Panc1 (cell line): Measurements from ENCODE around the gene EVX2. TPM values are rescaled to one million over a fixed set of nuclear protein-coding genes. Genes with fewer than 3 reads are reported as not detected.

ENCODE experiments used
- ATAC-seq: fragments of 200-7000 bp; cut with Tn5 transposase; 2 replicates; pipeline ENCODE4 v1.9.1; 2020; ENCODE audit warnings: mild to moderate bottlenecking, moderate library complexity
- BruUV-seq: library from RNA; stranded (reverse); fragments of 400-500 nt; replicated peaks from 2 replicates; lab custom pipeline; 2021; lab: Mats Ljungman, UMichigan
- CTCF ChIA-PET: fragments of 300-600 bp; sonication (Branson Sonifier 250); formaldehyde crosslinking; loops from one replicate; lab custom pipeline; 2022; ENCODE audit warnings: antibody characterized with exemption; lab: Charles Lee
- POLR2A ChIA-PET: fragments of 300-600 bp; sonication (Branson Sonifier 250); formaldehyde crosslinking; loops from one replicate; lab custom pipeline; 2022; ENCODE audit warnings: antibody characterized with exemption; lab: Charles Lee
- DNase-seq: peaks from one replicate; pipeline ENCODE4 v3.0.0-alpha.2; 2010; ENCODE audit warnings: low read depth, low spot score
- H3K27ac ChIP-seq: 2 replicates; pipeline ENCODE4 v1.5.1; 2011; ENCODE audit warnings: mild to moderate bottlenecking, low read length, inconsistent platforms
- H3K27me3 ChIP-seq: fragments of 200-500 bp; sonication (Bioruptor generic); 2 replicates; pipeline ENCODE4 v1.6.0; 2014; ENCODE audit warnings: low read length, inconsistent platforms; ENCODE audit not compliant: control insufficient read depth, insufficient read depth
- H3K36me3 ChIP-seq: fragments of 200-500 bp; sonication (Bioruptor generic); 2 replicates; pipeline ENCODE4 v1.5.1; 2014; ENCODE audit warnings: inconsistent platforms, mild to moderate bottlenecking, low read length, moderate library complexity; ENCODE audit not compliant: control insufficient read depth, insufficient read depth
- H3K4me1 ChIP-seq: 2 replicates; pipeline ENCODE4 v1.5.1; 2011; ENCODE audit warnings: inconsistent platforms, mild to moderate bottlenecking, low read length, moderate library complexity; ENCODE audit not compliant: control insufficient read depth, insufficient read depth
- H3K4me3 ChIP-seq, 2 experiments: 2 replicates each; pipeline ENCODE4 v1.5.1; 2011 to 2012; ENCODE audit warnings: low read depth in 2 of 2, low read length in 2 of 2, mild to moderate bottlenecking in 2 of 2, inconsistent platforms in 1 of 2, moderate library complexity in 1 of 2
- H3K9me3 ChIP-seq: fragments of 200-500 bp; sonication (Bioruptor generic); 2 replicates; pipeline ENCODE4 v1.5.1; 2014; ENCODE audit warnings: low read depth, mild to moderate bottlenecking, inconsistent platforms, low read length, moderate library complexity; ENCODE audit not compliant: control insufficient read depth, insufficient read depth
- CTCF ChIP-seq: fragments of 450-650 bp; IDR thresholded peaks from 2 replicates; pipeline ENCODE4 v1.5.1; 2017; ENCODE audit warnings: mild to moderate bottlenecking
- POLR2AphosphoS5 ChIP-seq: IDR thresholded peaks from 2 replicates; pipeline ENCODE4 v1.6.1; 2012; ENCODE audit warnings: mild to moderate bottlenecking, low read depth, low read length, moderate library complexity
- REST ChIP-seq, 2 experiments: IDR thresholded peaks; 2 replicates each; pipeline ENCODE4 v1.6.1; 2011 to 2012; ENCODE audit warnings: low read depth in 2 of 2, control low read depth in 1 of 2, low read length in 1 of 2, mild to moderate bottlenecking in 1 of 2, moderate library complexity in 1 of 2; ENCODE audit not compliant: insufficient read depth in 1 of 2
- SIN3A ChIP-seq: IDR thresholded peaks from 2 replicates; pipeline ENCODE4 v1.6.1; 2012; ENCODE audit warnings: low read depth, mild to moderate bottlenecking, low read length, moderate library complexity, borderline replicate concordance; ENCODE audit not compliant: insufficient read depth
- TCF7L2 ChIP-seq: IDR thresholded peaks from 2 replicates; pipeline ENCODE4 v1.6.1; 2011; ENCODE audit warnings: mild to moderate bottlenecking, low read depth, low read length, inconsistent platforms
- in situ Hi-C: cut with HindIII; loops from 2 replicates; pipeline ENCODE4 v1.10.0; 2016; ENCODE audit warnings: low sequenced_read_pairs, low pct_unique_long_range_greater_than_20kb
- intact Hi-C: fragments of 100-400 bp; cut with micrococcal nuclease; formaldehyde crosslinking; loops from one replicate; pipeline ENCODE4 v1.10.0; 2022; ENCODE audit not compliant: unreplicated experiment
- total RNA-seq: library from RNA; stranded (reverse); gene quantifications from one replicate; pipeline ENCODE4 v1.2.1, GENCODE V29; 2021; ENCODE audit not compliant: unreplicated experiment

EVX2 gene
- total RNA-seq, 1 experiment from 2014 or later, result not detected

GRCh38 chr2:176082525-176082823 lies 1.3 kb downstream of the EVX2 start:
- CTCF ChIA-PET, result interaction anchor here (0.5 to 0.7 kb wide), 2 partner anchors 373 to 569 kb away, joined by 3 to 4 read pairs; no protein-coding TSS in a partner anchor
- in situ Hi-C loops, result no loop called here

GRCh38 chr2:176081837-176082524 lies 1.8 kb downstream of the EVX2 start:
- POLR2A ChIA-PET, result no interaction called here
- H3K4me3 ChIP-seq, result no peak overlapping the region
- intact Hi-C loops, result loop anchor here (10.0 kb wide), 1 partner anchor 117 kb away; no protein-coding TSS in a partner anchor
- CTCF ChIA-PET, result interaction anchor here (0.7 kb wide), 1 partner anchor 373 kb away, joined by 3 read pairs; no protein-coding TSS in a partner anchor
- peaks cover 35% of the 10 kb centered on the region for H3K27me3 ChIP-seq
- in situ Hi-C loops, result no loop called here
- H3K9me3 ChIP-seq, result no peaks in the 10 kb centered on the region
- no peak overlapping the region for H3K27ac ChIP-seq
- no peak for DNase-seq
- H3K36me3 ChIP-seq, result no peaks in the 10 kb centered on the region
- no peak for ATAC-seq
- no TSS peak for BruUV-seq
- H3K4me1 ChIP-seq, result peaks cover 6% of the 10 kb centered on the region
- TF ChIP-seq SIN3A (no peak), REST (IDR thresholded peaks at IDR 0.05; ENCODE audit: insufficient read depth in 1 of 2, low read depth in 2 of 2, low read length in 1 of 2) (no peak), CTCF (no peak), POLR2AphosphoS5 (no peak), TCF7L2 (no peak)

More at GRCh38 chr2:176082525-176082823, 1.3 kb downstream of the EVX2 start:
- intact Hi-C loops, result loop anchor here (10.0 kb wide), 1 partner anchor 118 kb away; no protein-coding TSS in a partner anchor
- Histone ChIP-seq H3K9me3 (no peaks in the 10 kb centered on the region), H3K4me3 (no peak overlapping the region), H3K27ac (no peak overlapping the region), H3K27me3 (peaks cover 31% of the 10 kb centered on the region), H3K36me3 (no peaks in the 10 kb centered on the region), H3K4me1 (peaks cover 6% of the 10 kb centered on the region)
- BruUV-seq, result no TSS peak
- TF ChIP-seq REST (IDR thresholded peaks at IDR 0.05; ENCODE audit: insufficient read depth in 1 of 2, low read depth in 2 of 2, low read length in 1 of 2) (no peak), CTCF (no peak), SIN3A (no peak), POLR2AphosphoS5 (no peak), TCF7L2 (no peak)
- POLR2A ChIA-PET, result no interaction called here
- ATAC-seq (no peak), DNase-seq (no peak)
